GM21381 (cell line): ENCODE measurements around the gene KIF1B.
"Not testable (repeated sequence)": the region's sequence is repeated elsewhere in the genome, so short reads cannot be mapped to it uniquely, and the experiment has no call there.

ENCODE experiments used
- ATAC-seq: cut with Tn5 transposase; IDR thresholded peaks from one replicate; pipeline ENCODE4 v1.9.1; 2021; ENCODE audit warnings: mild to moderate bottlenecking, moderate library complexity; ENCODE audit not compliant: unreplicated experiment

The KIF1B gene

GRCh38 chr1:10236405-10237156 lies 26.2 kb downstream of the KIF1B start:
- ATAC-seq, result no peak

- no peak for ATAC-seq
Measured at GRCh38 chr1:10237157-10237539, 26.8 kb downstream of the KIF1B start.

- ATAC-seq, result no peak
Measured at GRCh38 chr1:10242135-10242534, 31.8 kb downstream of the KIF1B start.

- ATAC-seq, result no peak
Measured at GRCh38 chr1:10242811-10243210, 32.4 kb downstream of the KIF1B start.

- no peak for ATAC-seq
Measured at GRCh38 chr1:10245674-10246073, 35.3 kb downstream of the KIF1B start.

GRCh38 chr1:10249808-10250457 lies 39.6 kb downstream of the KIF1B start:
- no peak for ATAC-seq

- ATAC-seq, result no peak
Measured at GRCh38 chr1:10250663-10251062, 40.3 kb downstream of the KIF1B start.

GRCh38 chr1:10251325-10252108 lies 41.1 kb downstream of the KIF1B start:
- not testable (repeated sequence) for ATAC-seq

- no peak for ATAC-seq
Measured at GRCh38 chr1:10252508-10252907, 42.1 kb downstream of the KIF1B start.

GRCh38 chr1:10253149-10253548 lies 42.8 kb downstream of the KIF1B start:
- ATAC-seq, result no peak

GRCh38 chr1:10253755-10254154 lies 43.4 kb downstream of the KIF1B start:
- ATAC-seq, result no peak

GRCh38 chr1:10257851-10258250 lies 47.5 kb downstream of the KIF1B start:
- no peak for ATAC-seq

GRCh38 chr1:10259547-10259946 lies 49.2 kb downstream of the KIF1B start:
- not testable (repeated sequence) for ATAC-seq

- no peak for ATAC-seq
Measured at GRCh38 chr1:10263450-10264082, 53.2 kb downstream of the KIF1B start.

- ATAC-seq, result no peak
Measured at GRCh38 chr1:10265027-10265426, 54.7 kb downstream of the KIF1B start.

- ATAC-seq, result no peak
Measured at GRCh38 chr1:10265900-10266299, 55.5 kb downstream of the KIF1B start.

GRCh38 chr1:10267319-10267718 lies 56.9 kb downstream of the KIF1B start:
- ATAC-seq, result no peak

GRCh38 chr1:10267921-10268320 lies 57.6 kb downstream of the KIF1B start:
- no peak for ATAC-seq

- ATAC-seq, result no peak
Measured at GRCh38 chr1:10271090-10271489, 60.7 kb downstream of the KIF1B start.

GRCh38 chr1:10271869-10272268 lies 61.5 kb downstream of the KIF1B start:
- no peak for ATAC-seq

GRCh38 chr1:10272274-10272673 lies 61.9 kb downstream of the KIF1B start:
- ATAC-seq, result no peak
